ENCODE data around the gene SCN5A.

The SCN5A gene

GRCh38 chr3:38526792-38527191 is 122.7 kb downstream of the SCN5A start:
- Histone ChIP-seq H3K9me3 (no peaks in the 10 kb centered on the region), H3K4me1 (ENCODE audit: control insufficient read depth in 1 of 2, insufficient read depth in 1 of 2, low read depth in 1 of 2, low read length in 1 of 2) (no peaks in the 10 kb centered on the region), H3K27me3 (no peaks in the 10 kb centered on the region), H3K4me3 (ENCODE audit: low read depth in 1 of 2, low read length in 1 of 2) (no peak overlapping the region), H3K36me3 (peaks cover 32% of the 10 kb centered on the region), H3K27ac (no peak overlapping the region)
- no peak for TF ChIP-seq CTCF (IDR thresholded peaks at IDR 0.05)

DNA sequence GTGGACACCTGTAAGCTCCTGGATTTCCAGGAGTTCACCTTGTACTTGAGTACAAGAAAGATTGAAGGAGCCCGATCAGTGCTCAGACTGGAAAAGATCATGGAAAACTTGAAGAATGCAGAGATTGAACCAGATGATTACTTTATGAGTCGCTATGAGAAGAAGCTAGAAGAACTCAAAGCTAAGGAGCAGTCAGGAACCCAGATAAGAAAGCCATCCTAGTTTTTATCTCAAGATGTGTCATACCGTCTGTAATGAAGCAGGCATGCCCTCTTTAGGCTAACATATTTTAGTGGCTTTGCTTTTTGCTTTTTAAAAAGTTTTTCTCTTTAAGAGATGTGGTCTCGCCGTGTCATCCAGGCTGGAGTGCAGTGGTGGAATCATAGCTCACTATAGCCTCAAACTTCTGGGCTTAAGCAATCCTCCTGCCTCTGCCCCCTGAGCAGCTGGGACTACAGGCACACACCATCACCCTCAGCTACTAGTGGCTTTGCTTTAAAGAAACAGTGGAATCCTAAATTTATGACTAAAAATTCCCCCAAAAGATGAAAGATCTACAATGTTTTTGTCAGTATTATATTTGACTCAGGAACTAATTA is 125.2 kb downstream of the SCN5A start:
- Histone ChIP-seq H3K36me3 (peaks cover 24% of the 10 kb centered on the region), H3K9me3 (no peaks in the 10 kb centered on the region), H3K27me3 (no peaks in the 10 kb centered on the region), H3K4me1 (ENCODE audit: control insufficient read depth in 1 of 2, insufficient read depth in 1 of 2, low read depth in 1 of 2, low read length in 1 of 2) (no peaks in the 10 kb centered on the region), H3K4me3 (ENCODE audit: low read depth in 1 of 2, low read length in 1 of 2) (no peak overlapping the region), H3K27ac (no peak overlapping the region)
- no peak for TF ChIP-seq CTCF (IDR thresholded peaks at IDR 0.05)

DNA sequence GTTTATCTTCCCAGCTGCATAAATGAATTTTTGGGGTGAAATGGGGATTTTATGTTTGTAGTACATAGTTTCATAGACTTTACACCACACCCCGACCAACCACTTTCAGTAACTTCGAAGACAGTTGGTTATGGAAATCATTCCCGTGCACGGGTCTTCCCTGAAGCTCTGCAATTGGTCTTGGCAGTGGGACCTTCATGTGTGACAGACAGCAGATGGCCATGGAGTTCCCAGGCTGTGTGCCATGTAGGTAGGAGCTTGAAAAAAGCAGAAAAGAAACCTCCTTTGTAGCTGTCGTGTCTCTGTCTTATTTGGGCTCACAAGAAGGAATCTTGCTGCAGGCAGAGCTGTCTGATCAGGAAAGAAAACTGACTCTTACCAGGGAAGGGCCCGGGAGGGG is 127.5 kb downstream of the SCN5A start:
- peaks cover 24% of the 10 kb centered on the region for H3K36me3 ChIP-seq
- H3K4me1 ChIP-seq (ENCODE audit: control insufficient read depth in 1 of 2, insufficient read depth in 1 of 2, low read depth in 1 of 2, low read length in 1 of 2), result no peaks in the 10 kb centered on the region
- no peak overlapping the region for H3K4me3 ChIP-seq (ENCODE audit: low read depth in 1 of 2, low read length in 1 of 2)
- H3K27me3 ChIP-seq, result no peaks in the 10 kb centered on the region
- H3K9me3 ChIP-seq, result no peaks in the 10 kb centered on the region
- TF ChIP-seq CTCF (IDR thresholded peaks at IDR 0.05), result no peak
- no peak overlapping the region for H3K27ac ChIP-seq

DNA sequence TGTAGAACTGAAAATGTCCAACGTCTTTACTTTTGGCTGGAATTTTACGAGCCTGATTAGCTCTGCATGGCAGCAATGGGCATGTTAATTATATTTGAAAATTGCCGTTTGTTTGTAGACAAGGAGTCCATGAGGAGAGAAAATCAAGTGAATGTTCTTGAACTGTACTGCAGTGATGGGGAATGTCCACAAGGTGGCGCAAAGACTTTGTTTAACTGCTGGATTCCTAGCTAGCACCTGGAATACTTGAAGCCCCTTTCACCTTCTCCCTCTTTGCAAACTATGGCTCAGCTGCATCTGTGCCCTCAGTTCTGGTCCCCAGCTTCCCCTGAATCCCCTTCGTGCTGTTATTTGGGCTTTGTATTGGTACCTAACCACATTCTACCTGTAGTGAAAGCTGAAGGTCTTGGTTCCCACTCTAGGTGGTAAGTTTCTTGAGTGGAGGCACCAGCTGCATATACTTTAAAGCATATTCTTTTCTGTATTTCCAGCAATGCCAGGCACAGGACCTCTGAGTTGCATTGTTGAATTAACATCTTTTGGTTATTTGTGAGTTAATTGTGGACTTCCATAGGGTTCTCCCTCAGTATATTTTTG is 128.0 kb downstream of the SCN5A start:
- H3K4me1 ChIP-seq (ENCODE audit: control insufficient read depth in 1 of 2, insufficient read depth in 1 of 2, low read depth in 1 of 2, low read length in 1 of 2), result no peaks in the 10 kb centered on the region
- no peak overlapping the region for H3K4me3 ChIP-seq (ENCODE audit: low read depth in 1 of 2, low read length in 1 of 2)
- H3K36me3 ChIP-seq, result peaks cover 24% of the 10 kb centered on the region
- H3K9me3 ChIP-seq, result no peaks in the 10 kb centered on the region
- H3K27ac ChIP-seq, result no peak overlapping the region
- no peaks in the 10 kb centered on the region for H3K27me3 ChIP-seq
- TF ChIP-seq CTCF (IDR thresholded peaks at IDR 0.05), result peak; percentile 90

DNA sequence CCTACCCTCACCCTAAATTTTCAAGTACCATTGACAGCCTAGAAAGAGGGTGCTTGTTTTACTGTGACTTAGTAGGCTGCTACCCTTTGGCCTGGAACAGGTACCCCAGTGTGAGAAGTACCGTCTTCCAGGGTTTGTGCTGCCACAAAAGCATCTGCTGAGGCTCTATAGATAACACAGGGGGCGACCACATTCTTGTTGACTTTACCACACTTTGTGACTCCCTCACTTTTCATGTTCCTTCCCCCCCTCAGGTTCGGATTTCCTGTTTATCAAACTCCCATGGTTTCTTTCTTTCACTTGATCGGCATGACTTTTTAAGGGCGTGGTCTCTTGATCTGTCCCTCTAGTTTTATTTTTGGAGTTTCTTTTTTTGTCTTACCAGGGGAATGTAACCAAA is 129.8 kb downstream of the SCN5A start:
- Histone ChIP-seq H3K27ac (no peak overlapping the region), H3K4me1 (ENCODE audit: control insufficient read depth in 1 of 2, insufficient read depth in 1 of 2, low read depth in 1 of 2, low read length in 1 of 2) (no peaks in the 10 kb centered on the region), H3K27me3 (no peaks in the 10 kb centered on the region), H3K36me3 (peaks cover 11% of the 10 kb centered on the region), H3K4me3 (ENCODE audit: low read depth in 1 of 2, low read length in 1 of 2) (no peak overlapping the region), H3K9me3 (no peaks in the 10 kb centered on the region)
- no peak for TF ChIP-seq CTCF (IDR thresholded peaks at IDR 0.05)

All from neutrophil (primary cell).